ENCODE measurements around the gene CDH23. TPM values are rescaled to one million over a fixed set of nuclear protein-coding genes. Genes with fewer than 3 reads are reported as not detected.

CDH23 gene
- polyA plus RNA-seq, 1 donor from 2014 or later, result 6.6 TPM

DNA sequence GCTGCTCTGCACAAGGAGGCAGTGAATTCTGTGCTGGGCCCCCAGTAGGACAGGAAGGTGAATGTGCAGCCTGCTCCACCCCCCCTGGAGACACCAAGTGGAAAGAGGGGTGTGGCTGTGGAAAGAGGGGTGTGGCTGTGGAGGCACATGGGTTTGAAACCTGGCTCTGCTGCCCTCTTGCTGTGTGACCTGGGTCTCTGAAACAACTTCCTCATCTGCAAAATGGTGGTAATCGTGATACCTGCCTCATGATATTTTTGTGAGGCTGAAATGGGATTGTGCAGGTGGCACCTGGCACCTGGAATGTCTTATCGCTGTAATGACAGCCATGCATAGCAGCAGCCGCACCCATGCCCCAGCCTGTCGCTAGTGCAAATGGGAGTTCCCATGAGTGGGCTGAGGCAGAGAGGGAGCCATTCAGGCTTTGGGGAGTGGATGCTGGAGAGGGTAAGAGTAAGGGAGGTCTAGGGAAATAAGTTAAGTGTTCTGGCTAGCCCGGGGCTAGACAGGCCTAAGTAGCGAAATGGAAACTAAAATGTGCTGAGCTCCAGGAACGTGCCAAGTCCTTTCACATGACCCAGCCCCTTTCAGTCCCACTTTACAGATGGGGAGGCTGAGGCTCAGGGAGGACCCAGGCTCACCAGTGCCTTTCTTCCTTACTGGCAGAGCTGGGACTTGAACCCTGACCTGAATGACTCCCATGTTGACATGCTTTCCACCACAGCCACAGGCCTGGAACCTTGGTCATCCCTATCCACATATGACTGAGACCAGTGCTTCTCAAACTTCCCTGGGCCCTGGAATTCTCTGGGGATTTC is 287.8 kb downstream of the CDH23 start:
- H3F3A ChIP-seq (ENCODE audit: insufficient read depth, low read length, poor library complexity, severe bottlenecking), result no peaks in the 10 kb centered on the region
- no peak overlapping the region for H3K9ac ChIP-seq (ENCODE audit: low read length)
- no peaks in the 10 kb centered on the region for H3K36me3 ChIP-seq (ENCODE audit: insufficient read depth, low read length)
- H2AFZ ChIP-seq (ENCODE audit: low read depth, low read length), result no peak overlapping the region
- H3K79me2 ChIP-seq (replicated peaks; ENCODE audit: insufficient read depth, low read length), result no peaks in the 10 kb centered on the region
- H4K20me1 ChIP-seq (ENCODE audit: insufficient read depth), result no peaks in the 10 kb centered on the region
- no peak overlapping the region for H3K4me2 ChIP-seq (ENCODE audit: low read length)
- H3K27me3 ChIP-seq (ENCODE audit: insufficient read depth, low read depth, low read length), result no peaks in the 10 kb centered on the region
- no peaks in the 10 kb centered on the region for H3K9me2 ChIP-seq (ENCODE audit: insufficient read depth, low read length)
- no peak overlapping the region for H3K27ac ChIP-seq (ENCODE audit: low read length)
- H3K4me3 ChIP-seq (ENCODE audit: low read length), result no peak overlapping the region
- TF ChIP-seq, protein P1, sequence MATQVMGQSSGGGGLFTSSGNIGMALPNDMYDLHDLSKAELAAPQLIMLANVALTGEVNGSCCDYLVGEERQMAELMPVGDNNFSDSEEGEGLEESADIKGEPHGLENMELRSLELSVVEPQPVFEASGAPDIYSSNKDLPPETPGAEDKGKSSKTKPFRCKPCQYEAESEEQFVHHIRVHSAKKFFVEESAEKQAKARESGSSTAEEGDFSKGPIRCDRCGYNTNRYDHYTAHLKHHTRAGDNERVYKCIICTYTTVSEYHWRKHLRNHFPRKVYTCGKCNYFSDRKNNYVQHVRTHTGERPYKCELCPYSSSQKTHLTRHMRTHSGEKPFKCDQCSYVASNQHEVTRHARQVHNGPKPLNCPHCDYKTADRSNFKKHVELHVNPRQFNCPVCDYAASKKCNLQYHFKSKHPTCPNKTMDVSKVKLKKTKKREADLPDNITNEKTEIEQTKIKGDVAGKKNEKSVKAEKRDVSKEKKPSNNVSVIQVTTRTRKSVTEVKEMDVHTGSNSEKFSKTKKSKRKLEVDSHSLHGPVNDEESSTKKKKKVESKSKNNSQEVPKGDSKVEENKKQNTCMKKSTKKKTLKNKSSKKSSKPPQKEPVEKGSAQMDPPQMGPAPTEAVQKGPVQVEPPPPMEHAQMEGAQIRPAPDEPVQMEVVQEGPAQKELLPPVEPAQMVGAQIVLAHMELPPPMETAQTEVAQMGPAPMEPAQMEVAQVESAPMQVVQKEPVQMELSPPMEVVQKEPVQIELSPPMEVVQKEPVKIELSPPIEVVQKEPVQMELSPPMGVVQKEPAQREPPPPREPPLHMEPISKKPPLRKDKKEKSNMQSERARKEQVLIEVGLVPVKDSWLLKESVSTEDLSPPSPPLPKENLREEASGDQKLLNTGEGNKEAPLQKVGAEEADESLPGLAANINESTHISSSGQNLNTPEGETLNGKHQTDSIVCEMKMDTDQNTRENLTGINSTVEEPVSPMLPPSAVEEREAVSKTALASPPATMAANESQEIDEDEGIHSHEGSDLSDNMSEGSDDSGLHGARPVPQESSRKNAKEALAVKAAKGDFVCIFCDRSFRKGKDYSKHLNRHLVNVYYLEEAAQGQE (IDR thresholded peaks at IDR 0.05; ENCODE audit: borderline replicate concordance), result no peak
- TF ChIP-seq RAD21 (conservative IDR thresholded peaks at IDR 0.05), result no peak
- no peaks in the 10 kb centered on the region for H3K9me3 ChIP-seq (ENCODE audit: low read length)

GRCh38 chr10:71685554-71686232 is 289.0 kb downstream of the CDH23 start:
- Histone ChIP-seq H3K4me3 (ENCODE audit: low read length) (no peak overlapping the region), H3K27me3 (ENCODE audit: insufficient read depth, low read depth, low read length) (no peaks in the 10 kb centered on the region), H3K9ac (ENCODE audit: low read length) (no peak overlapping the region), H2AFZ (ENCODE audit: low read depth, low read length) (no peak overlapping the region), H3K79me2 (replicated peaks; ENCODE audit: insufficient read depth, low read length) (no peaks in the 10 kb centered on the region), H3K4me2 (ENCODE audit: low read length) (no peak overlapping the region), H3K9me3 (ENCODE audit: low read length) (no peaks in the 10 kb centered on the region), H3F3A (ENCODE audit: insufficient read depth, low read length, poor library complexity, severe bottlenecking) (no peaks in the 10 kb centered on the region), H4K20me1 (ENCODE audit: insufficient read depth) (no peaks in the 10 kb centered on the region), H3K27ac (ENCODE audit: low read length) (peak overlapping the region; percentile 44), H3K36me3 (ENCODE audit: insufficient read depth, low read length) (no peaks in the 10 kb centered on the region), H3K9me2 (ENCODE audit: insufficient read depth, low read length) (no peaks in the 10 kb centered on the region)
- TF ChIP-seq RAD21 (conservative IDR thresholded peaks at IDR 0.05), result no peak
- TF ChIP-seq, protein P1 (IDR thresholded peaks at IDR 0.05; ENCODE audit: borderline replicate concordance), result no peak
- TF ChIP-seq SMC3 (conservative IDR thresholded peaks at IDR 0.05; ENCODE audit: poor library complexity), result no peak
- TF ChIP-seq EP300 (conservative IDR thresholded peaks at IDR 0.05; ENCODE audit: poor library complexity, severe bottlenecking), result no peak
- TF ChIP-seq CTCF (IDR thresholded peaks at IDR 0.05; ENCODE audit: poor library complexity, severe bottlenecking), result no peak
- TF ChIP-seq EZH2 (IDR thresholded peaks at IDR 0.05; ENCODE audit: borderline replicate concordance, insufficient read depth, low read length, poor library complexity, severe bottlenecking), result no peak
- no peak for TF ChIP-seq TAF1 (IDR thresholded peaks at IDR 0.05; ENCODE audit: low read depth)
- TF ChIP-seq POLR2AphosphoS5 (IDR thresholded peaks at IDR 0.05), result no peak
- no peak for TF ChIP-seq MXI1 (conservative IDR thresholded peaks at IDR 0.05; ENCODE audit: poor library complexity, severe bottlenecking)

All from neural cell (in vitro differentiated cells).